ENCODE data around the gene IDI1.

DNA sequence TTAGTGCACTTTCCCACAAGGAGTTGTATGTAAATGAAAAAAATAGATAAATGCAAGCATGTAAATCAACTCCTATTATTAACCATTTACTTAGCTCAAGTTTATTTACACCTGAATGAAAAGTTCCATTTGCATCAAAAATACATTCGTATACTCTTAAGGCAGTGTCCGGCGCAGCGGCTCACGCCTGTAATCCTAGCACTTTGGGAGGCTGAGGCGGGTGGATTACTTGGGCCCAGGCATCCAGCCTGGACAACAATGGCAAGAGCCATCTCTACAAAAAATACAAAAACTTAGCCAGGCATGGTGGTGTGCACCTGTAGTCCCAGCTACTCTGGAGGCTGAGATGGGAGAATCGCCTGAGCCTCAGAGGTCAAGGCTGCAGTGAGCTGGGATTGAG lies 19.1 kb downstream of the IDI1 start:
- no peak for TF ChIP-seq POLR2A (IDR thresholded peaks at IDR 0.05)
- TF ChIP-seq, protein P1, sequence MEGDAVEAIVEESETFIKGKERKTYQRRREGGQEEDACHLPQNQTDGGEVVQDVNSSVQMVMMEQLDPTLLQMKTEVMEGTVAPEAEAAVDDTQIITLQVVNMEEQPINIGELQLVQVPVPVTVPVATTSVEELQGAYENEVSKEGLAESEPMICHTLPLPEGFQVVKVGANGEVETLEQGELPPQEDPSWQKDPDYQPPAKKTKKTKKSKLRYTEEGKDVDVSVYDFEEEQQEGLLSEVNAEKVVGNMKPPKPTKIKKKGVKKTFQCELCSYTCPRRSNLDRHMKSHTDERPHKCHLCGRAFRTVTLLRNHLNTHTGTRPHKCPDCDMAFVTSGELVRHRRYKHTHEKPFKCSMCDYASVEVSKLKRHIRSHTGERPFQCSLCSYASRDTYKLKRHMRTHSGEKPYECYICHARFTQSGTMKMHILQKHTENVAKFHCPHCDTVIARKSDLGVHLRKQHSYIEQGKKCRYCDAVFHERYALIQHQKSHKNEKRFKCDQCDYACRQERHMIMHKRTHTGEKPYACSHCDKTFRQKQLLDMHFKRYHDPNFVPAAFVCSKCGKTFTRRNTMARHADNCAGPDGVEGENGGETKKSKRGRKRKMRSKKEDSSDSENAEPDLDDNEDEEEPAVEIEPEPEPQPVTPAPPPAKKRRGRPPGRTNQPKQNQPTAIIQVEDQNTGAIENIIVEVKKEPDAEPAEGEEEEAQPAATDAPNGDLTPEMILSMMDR (IDR thresholded peaks at IDR 0.05), result no peak

All from lower leg skin (tissue), 3 donors.